Liver (tissue), 9 donors: Measurements from ENCODE around the gene USP21. TPM values are rescaled to one million over a fixed set of nuclear protein-coding genes. Genes with fewer than 3 reads are reported as not detected.

Experiments
- DNase-seq: peaks from one replicate; pipeline ENCODE4 v3.0.0-alpha.2; 2017; ENCODE audit warnings: low spot score
- H3K27ac ChIP-seq, 2 donors: one replicate each; pipeline ENCODE4 v1.7.0; 2013; ENCODE audit warnings: inconsistent platforms in 2 of 2, low read length in 2 of 2, control low read depth in 1 of 2, low read depth in 1 of 2, mild to moderate bottlenecking in 1 of 2
- H3K27me3 ChIP-seq, 4 donors: one replicate each; pipeline versions ENCODE4 v1.6.1 to v1.7.0; 2013; ENCODE audit warnings: low read length in 3 of 4, inconsistent platforms in 1 of 4, mild to moderate bottlenecking in 1 of 4, moderate library complexity in 1 of 4; ENCODE audit not compliant: control insufficient read depth in 4 of 4, insufficient read depth in 4 of 4
- H3K36me3 ChIP-seq, 4 donors: one replicate each; pipeline versions ENCODE4 v1.6.1 to v1.7.0; 2013; ENCODE audit warnings: low read length in 3 of 4, mild to moderate bottlenecking in 3 of 4, low read depth in 1 of 4, moderate library complexity in 1 of 4; ENCODE audit not compliant: control insufficient read depth in 4 of 4, insufficient read depth in 3 of 4
- H3K4me1 ChIP-seq, 4 donors: one replicate each; pipeline versions ENCODE4 v1.6.1 to v1.7.0; 2013; ENCODE audit warnings: low read length in 3 of 4, mild to moderate bottlenecking in 3 of 4, moderate library complexity in 1 of 4; ENCODE audit not compliant: control insufficient read depth in 4 of 4, insufficient read depth in 4 of 4
- H3K4me3 ChIP-seq, 3 donors: one replicate each; pipeline versions ENCODE4 v1.6.1 to v1.7.0; 2013; ENCODE audit warnings: low read length in 3 of 3, control low read depth in 1 of 3, low read depth in 1 of 3, mild to moderate bottlenecking in 1 of 3
- H3K9ac ChIP-seq, 2 donors: one replicate each; pipeline ENCODE4 v1.7.0; 2013; ENCODE audit warnings: low read length in 2 of 2, mild to moderate bottlenecking in 2 of 2, moderate library complexity in 2 of 2, control low read depth in 1 of 2, low read depth in 1 of 2
- H3K9me3 ChIP-seq, 4 donors: one replicate each; pipeline versions ENCODE4 v1.6.1 to v1.7.0; 2013; ENCODE audit warnings: low read length in 3 of 4; ENCODE audit not compliant: control insufficient read depth in 4 of 4
- EGR1 ChIP-seq, 2 donors: IDR thresholded peaks; 2 replicates each; pipeline ENCODE4 v1.6.1; 2016 to 2018; ENCODE audit warnings: antibody characterized with exemption in 2 of 2, low read depth in 2 of 2
- FOXA1 ChIP-seq: IDR thresholded peaks from 2 replicates; pipeline ENCODE4 v1.6.1; 2016; ENCODE audit warnings: antibody characterized with exemption
- FOXA2 ChIP-seq: IDR thresholded peaks from 2 replicates; pipeline ENCODE4 v1.6.1; 2016; ENCODE audit warnings: antibody characterized with exemption
- GABPA ChIP-seq, 2 donors: IDR thresholded peaks in 1 of 2; conservative IDR thresholded peaks in 1 of 2; 2 replicates each; pipeline ENCODE4 v1.6.1; 2016; ENCODE audit warnings: antibody characterized with exemption in 2 of 2, mild to moderate bottlenecking in 1 of 2, moderate library complexity in 1 of 2
- HNF4A ChIP-seq, 2 donors: conservative IDR thresholded peaks; 2 replicates each; pipeline ENCODE4 v1.6.1; 2016; ENCODE audit warnings: antibody characterized with exemption in 2 of 2, mild to moderate bottlenecking in 2 of 2
- HNF4G ChIP-seq: IDR thresholded peaks from 2 replicates; pipeline ENCODE4 v1.6.1; 2016; ENCODE audit warnings: antibody characterized with exemption
- JUND ChIP-seq, 2 donors: IDR thresholded peaks; 2 replicates each; pipeline ENCODE4 v1.6.1; 2016; ENCODE audit warnings: antibody characterized with exemption in 2 of 2
- NR2F2 ChIP-seq: IDR thresholded peaks from 2 replicates; pipeline ENCODE4 v1.6.1; 2016; ENCODE audit warnings: antibody characterized with exemption
- RAD21 ChIP-seq, 2 donors: IDR thresholded peaks; 2 replicates each; pipeline ENCODE4 v1.6.1; 2016; ENCODE audit warnings: antibody characterized with exemption in 2 of 2, mild to moderate bottlenecking in 2 of 2
- RXRA ChIP-seq, 2 donors: IDR thresholded peaks; 2 replicates each; pipeline ENCODE4 v1.6.1; 2017 to 2018; ENCODE audit warnings: antibody characterized with exemption in 2 of 2, mild to moderate bottlenecking in 1 of 2
- SP1 ChIP-seq: IDR thresholded peaks from 2 replicates; pipeline ENCODE4 v1.6.1; 2018; ENCODE audit warnings: antibody characterized with exemption, mild to moderate bottlenecking
- TAF1 ChIP-seq: conservative IDR thresholded peaks from 2 replicates; pipeline ENCODE4 v1.6.1; 2016; ENCODE audit warnings: antibody characterized with exemption, mild to moderate bottlenecking
- YY1 ChIP-seq: IDR thresholded peaks from 2 replicates; pipeline ENCODE4 v1.6.1; 2016; ENCODE audit warnings: antibody characterized with exemption, mild to moderate bottlenecking
- WGBS: extraction: QIAGEN DNeasy Blood & Tissue Kit; methylation state at CpG from one replicate; pipeline ENCODE4 v1.1.7; 2013; 5-methylcytosine and 5-hydroxymethylcytosine counted together
- polyA plus RNA-seq, 2 donors: library from polyadenylated mRNA; stranded (reverse) in 1 of 2; unstranded in 1 of 2; fragments of 200-250 nt in 1 of 2; fragments of >200 nt in 1 of 2; fragmentation: Nextera tagmentation in 1 of 2; extraction: Ambion mirVana in 1 of 2; gene quantifications; one replicate each; pipeline versions ENCODE4 v1.2.1 to v1.2.3, GENCODE V29; 2013 to 2015
- total RNA-seq, 2 donors: library from RNA; depleted of rRNA; stranded (reverse); fragments of >200 nt; gene quantifications; one replicate each; pipeline ENCODE4 v1.2.3, GENCODE V29; 2014
- TF ChIP-seq, protein P1 (sequence below): IDR thresholded peaks from 2 replicates; pipeline ENCODE4 v1.6.1; 2016; ENCODE audit warnings: antibody characterized with exemption, mild to moderate bottlenecking
- TF ChIP-seq, protein P2 (sequence below): IDR thresholded peaks from 2 replicates; pipeline ENCODE4 v1.6.1; 2016; ENCODE audit warnings: antibody characterized with exemption
- TF ChIP-seq, protein P3 (sequence below): IDR thresholded peaks from 2 replicates; pipeline ENCODE4 v1.6.1; 2016; ENCODE audit warnings: antibody characterized with exemption
- TF ChIP-seq, protein P4 (sequence below): IDR thresholded peaks from 2 replicates; pipeline ENCODE4 v1.6.1; 2016; ENCODE audit warnings: antibody characterized with exemption
- TF ChIP-seq, protein P5 (sequence below): fragments of 150-350 bp; IDR thresholded peaks from 2 replicates; pipeline ENCODE4 v1.5.1; 2017; ENCODE audit warnings: improper control_type of control experiment, low read depth, low read length; ENCODE audit not compliant: missing input control
- donor health status: healthy.
- donor health status: healthy.
- donor health status: healthy.
- donor health status: healthy.
- donor health status: healthy.

The USP21 gene
- total and polyA plus RNA-seq, 4 donors = 4.1 to 9.0 (median 6.5) TPM

DNA sequence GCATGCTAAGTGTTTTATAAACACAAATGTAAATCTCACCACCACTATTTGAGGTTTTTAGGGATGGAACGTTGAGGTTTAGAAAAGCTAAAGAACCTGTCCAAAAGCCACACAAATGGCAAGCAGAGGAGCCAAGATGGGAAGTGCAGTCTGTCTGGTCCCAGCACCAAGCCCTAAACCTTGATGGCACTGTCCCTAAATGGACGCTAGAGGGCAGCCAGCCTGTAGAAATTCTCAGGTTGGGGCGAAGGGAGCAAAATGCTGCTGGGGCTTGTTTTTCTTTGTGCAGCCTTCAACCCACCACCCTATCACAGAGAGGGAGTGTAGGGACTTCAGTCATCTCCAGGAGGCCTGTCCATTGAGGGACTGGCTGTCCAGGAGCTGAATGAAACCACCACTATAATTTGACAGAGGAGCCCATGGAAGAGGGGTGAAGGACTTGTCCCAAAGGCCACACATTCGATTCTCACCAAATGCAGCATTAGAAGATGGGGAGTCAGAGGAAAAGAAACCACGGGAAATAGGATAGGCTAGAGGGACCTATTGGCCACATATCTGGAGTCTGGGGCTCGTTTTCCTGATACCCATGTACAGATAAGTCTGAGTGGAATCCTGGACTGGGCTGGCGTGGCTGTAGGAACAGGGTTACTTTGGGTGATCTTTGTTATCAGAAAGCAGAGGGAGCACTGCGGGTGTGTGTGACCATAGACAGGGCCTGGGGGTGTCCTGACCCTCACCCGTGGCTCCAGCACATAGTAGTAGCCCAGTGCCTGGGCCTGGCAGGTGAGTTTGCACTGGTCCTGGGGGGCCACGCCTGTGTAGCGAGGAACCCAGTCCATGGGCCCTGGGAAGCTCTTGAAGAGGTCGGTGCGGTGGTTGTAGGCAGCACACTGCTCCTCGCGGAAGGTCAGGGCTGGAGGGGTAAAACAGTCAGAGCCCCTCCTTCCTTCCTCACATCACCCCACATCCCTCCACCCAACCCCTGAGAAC lies 33.5 kb downstream of the USP21 start:
- H3K36me3 ChIP-seq = peaks cover 0 to 5% (median under 1%) of the 10 kb centered on the region in 4 donors
- peak overlapping the region in 1 of 2 donors; percentile 28 for H3K9ac ChIP-seq
- TF ChIP-seq TAF1 = no peak
- no peak for TF ChIP-seq JUND (IDR thresholded peaks at IDR 0.05)
- TF ChIP-seq, protein P1, sequence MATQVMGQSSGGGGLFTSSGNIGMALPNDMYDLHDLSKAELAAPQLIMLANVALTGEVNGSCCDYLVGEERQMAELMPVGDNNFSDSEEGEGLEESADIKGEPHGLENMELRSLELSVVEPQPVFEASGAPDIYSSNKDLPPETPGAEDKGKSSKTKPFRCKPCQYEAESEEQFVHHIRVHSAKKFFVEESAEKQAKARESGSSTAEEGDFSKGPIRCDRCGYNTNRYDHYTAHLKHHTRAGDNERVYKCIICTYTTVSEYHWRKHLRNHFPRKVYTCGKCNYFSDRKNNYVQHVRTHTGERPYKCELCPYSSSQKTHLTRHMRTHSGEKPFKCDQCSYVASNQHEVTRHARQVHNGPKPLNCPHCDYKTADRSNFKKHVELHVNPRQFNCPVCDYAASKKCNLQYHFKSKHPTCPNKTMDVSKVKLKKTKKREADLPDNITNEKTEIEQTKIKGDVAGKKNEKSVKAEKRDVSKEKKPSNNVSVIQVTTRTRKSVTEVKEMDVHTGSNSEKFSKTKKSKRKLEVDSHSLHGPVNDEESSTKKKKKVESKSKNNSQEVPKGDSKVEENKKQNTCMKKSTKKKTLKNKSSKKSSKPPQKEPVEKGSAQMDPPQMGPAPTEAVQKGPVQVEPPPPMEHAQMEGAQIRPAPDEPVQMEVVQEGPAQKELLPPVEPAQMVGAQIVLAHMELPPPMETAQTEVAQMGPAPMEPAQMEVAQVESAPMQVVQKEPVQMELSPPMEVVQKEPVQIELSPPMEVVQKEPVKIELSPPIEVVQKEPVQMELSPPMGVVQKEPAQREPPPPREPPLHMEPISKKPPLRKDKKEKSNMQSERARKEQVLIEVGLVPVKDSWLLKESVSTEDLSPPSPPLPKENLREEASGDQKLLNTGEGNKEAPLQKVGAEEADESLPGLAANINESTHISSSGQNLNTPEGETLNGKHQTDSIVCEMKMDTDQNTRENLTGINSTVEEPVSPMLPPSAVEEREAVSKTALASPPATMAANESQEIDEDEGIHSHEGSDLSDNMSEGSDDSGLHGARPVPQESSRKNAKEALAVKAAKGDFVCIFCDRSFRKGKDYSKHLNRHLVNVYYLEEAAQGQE = no peak
- TF ChIP-seq YY1 = no peak
- TF ChIP-seq, protein P2, sequence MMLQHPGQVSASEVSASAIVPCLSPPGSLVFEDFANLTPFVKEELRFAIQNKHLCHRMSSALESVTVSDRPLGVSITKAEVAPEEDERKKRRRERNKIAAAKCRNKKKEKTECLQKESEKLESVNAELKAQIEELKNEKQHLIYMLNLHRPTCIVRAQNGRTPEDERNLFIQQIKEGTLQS = no peak
- peak; percentile 91 to 95 for TF ChIP-seq RAD21 (IDR thresholded peaks at IDR 0.05)
- TF ChIP-seq, protein P3, sequence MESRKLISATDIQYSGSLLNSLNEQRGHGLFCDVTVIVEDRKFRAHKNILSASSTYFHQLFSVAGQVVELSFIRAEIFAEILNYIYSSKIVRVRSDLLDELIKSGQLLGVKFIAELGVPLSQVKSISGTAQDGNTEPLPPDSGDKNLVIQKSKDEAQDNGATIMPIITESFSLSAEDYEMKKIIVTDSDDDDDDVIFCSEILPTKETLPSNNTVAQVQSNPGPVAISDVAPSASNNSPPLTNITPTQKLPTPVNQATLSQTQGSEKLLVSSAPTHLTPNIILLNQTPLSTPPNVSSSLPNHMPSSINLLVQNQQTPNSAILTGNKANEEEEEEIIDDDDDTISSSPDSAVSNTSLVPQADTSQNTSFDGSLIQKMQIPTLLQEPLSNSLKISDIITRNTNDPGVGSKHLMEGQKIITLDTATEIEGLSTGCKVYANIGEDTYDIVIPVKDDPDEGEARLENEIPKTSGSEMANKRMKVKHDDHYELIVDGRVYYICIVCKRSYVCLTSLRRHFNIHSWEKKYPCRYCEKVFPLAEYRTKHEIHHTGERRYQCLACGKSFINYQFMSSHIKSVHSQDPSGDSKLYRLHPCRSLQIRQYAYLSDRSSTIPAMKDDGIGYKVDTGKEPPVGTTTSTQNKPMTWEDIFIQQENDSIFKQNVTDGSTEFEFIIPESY = no peak
- TF ChIP-seq, protein P4, sequence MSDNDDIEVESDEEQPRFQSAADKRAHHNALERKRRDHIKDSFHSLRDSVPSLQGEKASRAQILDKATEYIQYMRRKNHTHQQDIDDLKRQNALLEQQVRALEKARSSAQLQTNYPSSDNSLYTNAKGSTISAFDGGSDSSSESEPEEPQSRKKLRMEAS = no peak
- no peak for TF ChIP-seq FOXA2
- peak in 1 of 2 donors; percentile 35 for TF ChIP-seq RXRA (IDR thresholded peaks at IDR 0.05)
- TF ChIP-seq HNF4G = no peak
- no peak for TF ChIP-seq FOXA1
- TF ChIP-seq, protein P5, sequence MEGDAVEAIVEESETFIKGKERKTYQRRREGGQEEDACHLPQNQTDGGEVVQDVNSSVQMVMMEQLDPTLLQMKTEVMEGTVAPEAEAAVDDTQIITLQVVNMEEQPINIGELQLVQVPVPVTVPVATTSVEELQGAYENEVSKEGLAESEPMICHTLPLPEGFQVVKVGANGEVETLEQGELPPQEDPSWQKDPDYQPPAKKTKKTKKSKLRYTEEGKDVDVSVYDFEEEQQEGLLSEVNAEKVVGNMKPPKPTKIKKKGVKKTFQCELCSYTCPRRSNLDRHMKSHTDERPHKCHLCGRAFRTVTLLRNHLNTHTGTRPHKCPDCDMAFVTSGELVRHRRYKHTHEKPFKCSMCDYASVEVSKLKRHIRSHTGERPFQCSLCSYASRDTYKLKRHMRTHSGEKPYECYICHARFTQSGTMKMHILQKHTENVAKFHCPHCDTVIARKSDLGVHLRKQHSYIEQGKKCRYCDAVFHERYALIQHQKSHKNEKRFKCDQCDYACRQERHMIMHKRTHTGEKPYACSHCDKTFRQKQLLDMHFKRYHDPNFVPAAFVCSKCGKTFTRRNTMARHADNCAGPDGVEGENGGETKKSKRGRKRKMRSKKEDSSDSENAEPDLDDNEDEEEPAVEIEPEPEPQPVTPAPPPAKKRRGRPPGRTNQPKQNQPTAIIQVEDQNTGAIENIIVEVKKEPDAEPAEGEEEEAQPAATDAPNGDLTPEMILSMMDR = peak; percentile 91
- TF ChIP-seq NR2F2 = no peak
- no peak for TF ChIP-seq EGR1 (IDR thresholded peaks at IDR 0.05; ENCODE audit: low read depth in 2 of 2)
- peak in 1 of 2 donors; percentile 6 for TF ChIP-seq HNF4A (conservative IDR thresholded peaks at IDR 0.05)
- no peak for TF ChIP-seq GABPA (IDR thresholded peaks at IDR 0.05 in 1 of 2, conservative IDR thresholded peaks at IDR 0.05 in 1 of 2)
- no peak for TF ChIP-seq SP1
- no peaks in the 10 kb centered on the region for H3K9me3 ChIP-seq
- no peaks in the 10 kb centered on the region for H3K27me3 ChIP-seq
- peak overlapping the region in 1 of 2 donors; percentile 24 for H3K27ac ChIP-seq
- WGBS = 45% methylated on average over 15 of the region's 15 CpGs
- no peak overlapping the region for H3K4me3 ChIP-seq
- DNase-seq = peak; percentile 70
- peaks cover 9 to 30% (median 18%) of the 10 kb centered on the region in 4 donors for H3K4me1 ChIP-seq
